ENCODE data around the gene NOA1.

The NOA1 gene

DNA sequence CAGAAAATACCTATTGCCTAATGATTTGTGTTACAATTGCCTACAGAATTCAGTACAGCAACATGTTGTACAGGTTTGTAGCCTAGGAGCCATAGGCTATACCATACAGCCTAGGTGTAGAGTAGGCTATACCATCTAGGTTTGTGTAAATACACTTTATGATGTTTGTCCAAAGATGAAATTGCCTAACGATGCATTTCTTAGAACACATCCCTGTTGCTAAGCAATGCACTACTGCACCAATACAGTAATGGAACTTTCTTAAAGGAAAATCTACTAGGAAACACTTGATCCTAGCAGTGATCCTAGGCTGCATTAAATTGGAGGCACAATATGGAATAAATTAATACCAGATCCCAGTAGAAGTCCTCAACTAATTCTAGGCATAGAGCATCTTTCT is 18.3 kb downstream of the NOA1 start:
- H3K4me3 ChIP-seq (ENCODE audit: low read depth, low read length), result no peak overlapping the region
- no peaks in the 10 kb centered on the region for H3K9me3 ChIP-seq (ENCODE audit: insufficient read depth, low read depth, low read length)
- no peaks in the 10 kb centered on the region for H3K27me3 ChIP-seq (ENCODE audit: insufficient read depth, low read length)
- no peak overlapping the region for H2BK12ac ChIP-seq (ENCODE audit: low read length)
- H3K79me1 ChIP-seq (ENCODE audit: low read length), result no peaks in the 10 kb centered on the region
- H3K18ac ChIP-seq (ENCODE audit: low read length), result no peak overlapping the region
- no CpG with 5 or more reads among the region's 1 CpG for WGBS (ENCODE audit: extremely low coverage, insufficient coverage, insufficient read length)
- H4K8ac ChIP-seq (ENCODE audit: low read depth, low read length), result no peak overlapping the region
- H2BK120ac ChIP-seq (ENCODE audit: insufficient read depth, low read length, poor library complexity), result no peak overlapping the region
- DNase-seq, result no peak
- H3K14ac ChIP-seq (ENCODE audit: low read length), result no peak overlapping the region
- no peak overlapping the region for H2BK5ac ChIP-seq (ENCODE audit: low read depth, low read length, poor library complexity)
- no peak overlapping the region for H4K12ac ChIP-seq (ENCODE audit: low read depth, low read length)
- H3K4me1 ChIP-seq (ENCODE audit: control insufficient read depth in 1 of 2, insufficient read depth in 2 of 2, low read length in 2 of 2), result no peaks in the 10 kb centered on the region
- H3K9ac ChIP-seq (ENCODE audit: low read length), result no peak overlapping the region
- H3K23ac ChIP-seq (ENCODE audit: low read length), result no peak overlapping the region
- H3K4ac ChIP-seq (ENCODE audit: low read depth, low read length), result no peak overlapping the region
- H2AFZ ChIP-seq (ENCODE audit: insufficient read depth, low read length, poor library complexity), result no peak overlapping the region
- peaks cover 8 to 11% of the 10 kb centered on the region in 2 experiments for H3K36me3 ChIP-seq (ENCODE audit: control insufficient read depth in 1 of 2, insufficient read depth in 2 of 2, low read length in 2 of 2)
- no peak overlapping the region for H4K91ac ChIP-seq (ENCODE audit: low read depth, low read length)
- H2AK5ac ChIP-seq (ENCODE audit: low read length), result no peak overlapping the region
- H3K27ac ChIP-seq (ENCODE audit: low read depth, low read length), result no peak overlapping the region
- H3K4me2 ChIP-seq (ENCODE audit: low read length), result no peak overlapping the region
- H3K79me2 ChIP-seq (ENCODE audit: control insufficient read depth, insufficient read depth, low read length, poor library complexity), result no peaks in the 10 kb centered on the region

DNA sequence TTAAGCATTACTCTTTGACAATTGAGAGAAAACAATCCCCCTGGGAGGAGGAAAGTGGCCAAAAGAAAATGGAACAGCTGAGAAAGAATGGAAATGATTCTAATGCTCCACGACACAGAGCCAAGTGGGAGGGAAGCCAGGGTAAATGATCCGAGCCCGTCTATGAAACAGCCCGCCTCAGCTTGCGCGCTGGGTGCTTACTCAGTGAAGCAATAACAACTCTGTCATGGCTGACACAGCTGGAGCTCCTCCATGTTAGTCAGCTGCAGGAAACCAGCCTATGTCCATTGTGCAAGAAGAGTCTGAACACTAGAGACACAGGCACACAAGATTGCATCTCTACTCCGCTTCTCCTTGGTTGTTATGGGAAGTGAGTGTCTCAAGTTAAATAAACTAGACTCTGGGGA is 19.3 kb downstream of the NOA1 start:
- Histone ChIP-seq H2BK12ac (ENCODE audit: low read length) (no peak overlapping the region), H4K91ac (ENCODE audit: low read depth, low read length) (no peak overlapping the region)
- WGBS (ENCODE audit: extremely low coverage, insufficient coverage, insufficient read length), result no CpG with 5 or more reads among the region's 7 CpGs

DNA sequence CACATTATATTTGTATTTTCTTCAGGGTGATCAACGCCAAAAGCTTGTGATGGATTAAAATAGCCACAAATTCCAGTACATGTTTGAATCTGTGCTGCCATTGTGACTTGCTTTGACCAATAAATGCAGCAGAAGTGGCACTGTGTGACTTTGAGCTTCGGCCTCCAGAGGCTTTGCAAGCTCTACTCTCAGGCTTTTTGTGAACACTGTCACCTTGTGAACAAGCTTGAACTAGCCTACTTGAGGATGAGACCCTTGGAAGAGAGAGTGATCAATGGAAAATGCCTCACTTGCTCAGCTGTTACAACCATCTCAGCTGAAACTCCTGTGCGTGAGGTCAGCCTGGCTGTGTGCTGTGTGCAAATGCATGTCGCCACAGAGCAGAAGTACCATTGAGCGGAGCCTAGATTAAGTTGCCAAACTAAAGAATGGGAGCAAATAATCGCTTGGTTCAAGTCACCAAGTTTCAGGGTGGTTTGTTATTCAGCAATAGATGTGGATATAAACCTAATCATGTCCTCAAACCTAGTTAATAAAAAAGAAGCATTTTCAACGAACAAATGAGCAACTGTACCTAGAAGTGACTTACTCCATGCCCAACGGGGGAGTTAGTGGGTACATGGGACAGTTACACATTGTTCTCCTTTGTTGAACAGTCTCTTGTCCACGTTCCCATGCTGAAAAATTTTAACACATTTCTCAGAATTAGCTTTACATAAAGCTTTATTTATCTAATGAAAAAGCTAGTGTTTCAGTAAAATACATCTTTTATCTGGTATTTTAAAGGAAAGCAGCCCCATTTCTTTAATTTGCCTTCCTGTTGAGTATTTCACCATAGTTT is 23.5 kb downstream of the NOA1 start:
- Histone ChIP-seq H4K91ac (ENCODE audit: low read depth, low read length) (no peak overlapping the region), H3K9ac (ENCODE audit: low read length) (no peak overlapping the region), H3K9me3 (ENCODE audit: insufficient read depth, low read depth, low read length) (no peaks in the 10 kb centered on the region), H4K12ac (ENCODE audit: low read depth, low read length) (no peak overlapping the region), H3K27ac (ENCODE audit: low read depth, low read length) (no peak overlapping the region), H3K4me1 (ENCODE audit: control insufficient read depth in 1 of 2, insufficient read depth in 2 of 2, low read length in 2 of 2) (no peaks in the 10 kb centered on the region), H2AFZ (ENCODE audit: insufficient read depth, low read length, poor library complexity) (no peak overlapping the region), H3K4ac (ENCODE audit: low read depth, low read length) (no peak overlapping the region), H3K79me2 (ENCODE audit: control insufficient read depth, insufficient read depth, low read length, poor library complexity) (no peaks in the 10 kb centered on the region), H3K18ac (ENCODE audit: low read length) (no peak overlapping the region), H2BK12ac (ENCODE audit: low read length) (no peak overlapping the region), H3K14ac (ENCODE audit: low read length) (no peak overlapping the region), H3K23ac (ENCODE audit: low read length) (no peak overlapping the region), H2BK120ac (ENCODE audit: insufficient read depth, low read length, poor library complexity) (no peak overlapping the region), H3K4me3 (ENCODE audit: low read depth, low read length) (no peak overlapping the region), H3K4me2 (ENCODE audit: low read length) (no peak overlapping the region), H2AK5ac (ENCODE audit: low read length) (no peak overlapping the region), H3K36me3 (ENCODE audit: control insufficient read depth in 1 of 2, insufficient read depth in 2 of 2, low read length in 2 of 2) (no peaks in the 10 kb centered on the region), H2BK5ac (ENCODE audit: low read depth, low read length, poor library complexity) (no peak overlapping the region), H3K27me3 (ENCODE audit: insufficient read depth, low read length) (no peaks in the 10 kb centered on the region), H3K79me1 (ENCODE audit: low read length) (no peaks in the 10 kb centered on the region), H4K8ac (ENCODE audit: low read depth, low read length) (no peak overlapping the region)
- DNase-seq, result no peak
- WGBS (ENCODE audit: extremely low coverage, insufficient coverage, insufficient read length), result no CpG with 5 or more reads among the region's 9 CpGs

More for the DNA sequence above, 19.3 kb downstream of the NOA1 start:
- no peak overlapping the region for H2BK120ac ChIP-seq (ENCODE audit: insufficient read depth, low read length, poor library complexity)
- H2AFZ ChIP-seq (ENCODE audit: insufficient read depth, low read length, poor library complexity), result no peak overlapping the region
- H3K79me1 ChIP-seq (ENCODE audit: low read length), result no peaks in the 10 kb centered on the region
- H3K9ac ChIP-seq (ENCODE audit: low read length), result no peak overlapping the region
- no peak overlapping the region for H3K4ac ChIP-seq (ENCODE audit: low read depth, low read length)
- peak; percentile 59 to 70 for DNase-seq
- H3K18ac ChIP-seq (ENCODE audit: low read length), result no peak overlapping the region
- no peak overlapping the region for H2BK5ac ChIP-seq (ENCODE audit: low read depth, low read length, poor library complexity)
- no peak overlapping the region for H3K4me3 ChIP-seq (ENCODE audit: low read depth, low read length)
- no peak overlapping the region for H3K23ac ChIP-seq (ENCODE audit: low read length)
- no peaks in the 10 kb centered on the region for H3K27me3 ChIP-seq (ENCODE audit: insufficient read depth, low read length)
- H3K9me3 ChIP-seq (ENCODE audit: insufficient read depth, low read depth, low read length), result no peaks in the 10 kb centered on the region
- H3K36me3 ChIP-seq (ENCODE audit: control insufficient read depth in 1 of 2, insufficient read depth in 2 of 2, low read length in 2 of 2), result peaks cover 2 to 7% of the 10 kb centered on the region in 2 experiments
- no peak overlapping the region for H2AK5ac ChIP-seq (ENCODE audit: low read length)
- H4K12ac ChIP-seq (ENCODE audit: low read depth, low read length), result no peak overlapping the region
- no peaks in the 10 kb centered on the region for H3K4me1 ChIP-seq (ENCODE audit: control insufficient read depth in 1 of 2, insufficient read depth in 2 of 2, low read length in 2 of 2)
- no peak overlapping the region for H4K8ac ChIP-seq (ENCODE audit: low read depth, low read length)
- H3K79me2 ChIP-seq (ENCODE audit: control insufficient read depth, insufficient read depth, low read length, poor library complexity), result no peaks in the 10 kb centered on the region
- H3K14ac ChIP-seq (ENCODE audit: low read length), result no peak overlapping the region
- no peak overlapping the region for H3K4me2 ChIP-seq (ENCODE audit: low read length)
- no peak overlapping the region for H3K27ac ChIP-seq (ENCODE audit: low read depth, low read length)

DNA sequence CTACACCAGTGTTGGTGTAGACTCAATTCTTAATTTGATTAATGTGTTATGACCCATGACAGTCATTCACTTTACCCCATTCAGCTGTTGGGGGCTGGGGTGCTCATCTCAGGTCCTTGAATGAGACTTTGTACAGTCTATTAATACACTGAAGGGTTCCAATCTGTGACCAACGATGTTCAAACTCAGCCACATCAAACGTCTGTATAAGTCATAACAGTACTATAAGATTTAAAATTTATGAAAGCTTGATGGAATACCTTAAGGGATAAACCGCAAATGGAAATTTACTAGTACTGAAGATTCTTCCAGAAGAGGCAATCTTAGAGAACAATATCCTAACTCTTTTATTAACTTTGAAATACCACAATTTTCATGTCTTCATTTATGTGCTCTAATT is 36.0 kb downstream of the NOA1 start:
- Histone ChIP-seq H3K9me3 (ENCODE audit: insufficient read depth, low read depth, low read length) (no peaks in the 10 kb centered on the region), H3K23ac (ENCODE audit: low read length) (no peak overlapping the region), H4K12ac (ENCODE audit: low read depth, low read length) (no peak overlapping the region), H3K79me1 (ENCODE audit: low read length) (no peaks in the 10 kb centered on the region), H2AK5ac (ENCODE audit: low read length) (no peak overlapping the region), H3K18ac (ENCODE audit: low read length) (no peak overlapping the region), H3K4me2 (ENCODE audit: low read length) (no peak overlapping the region), H4K8ac (ENCODE audit: low read depth, low read length) (no peak overlapping the region), H3K9ac (ENCODE audit: low read length) (no peak overlapping the region), H2AFZ (ENCODE audit: insufficient read depth, low read length, poor library complexity) (no peak overlapping the region), H3K4ac (ENCODE audit: low read depth, low read length) (no peak overlapping the region), H2BK12ac (ENCODE audit: low read length) (no peak overlapping the region), H3K79me2 (ENCODE audit: control insufficient read depth, insufficient read depth, low read length, poor library complexity) (no peaks in the 10 kb centered on the region), H2BK5ac (ENCODE audit: low read depth, low read length, poor library complexity) (no peak overlapping the region), H3K27ac (ENCODE audit: low read depth, low read length) (no peak overlapping the region), H3K14ac (ENCODE audit: low read length) (no peak overlapping the region), H2BK120ac (ENCODE audit: insufficient read depth, low read length, poor library complexity) (no peak overlapping the region), H3K4me1 (ENCODE audit: control insufficient read depth in 1 of 2, insufficient read depth in 2 of 2, low read length in 2 of 2) (no peaks in the 10 kb centered on the region), H3K4me3 (ENCODE audit: low read depth, low read length) (no peak overlapping the region), H4K91ac (ENCODE audit: low read depth, low read length) (no peak overlapping the region), H3K27me3 (ENCODE audit: insufficient read depth, low read length) (no peaks in the 10 kb centered on the region), H3K36me3 (ENCODE audit: control insufficient read depth in 1 of 2, insufficient read depth in 2 of 2, low read length in 2 of 2) (peaks cover 10 to 23% of the 10 kb centered on the region in 2 experiments)
- no peak for DNase-seq
- WGBS (ENCODE audit: extremely low coverage, insufficient coverage, insufficient read length), result no CpG with 5 or more reads among the region's 3 CpGs
